ENCODE data around the gene TOX2. TPM values are rescaled to one million over a fixed set of nuclear protein-coding genes. Genes with fewer than 3 reads are reported as not detected.

The TOX2 gene
- total and polyA plus RNA-seq, 2 of the 4 experiments (the other 2 are of a cell fraction): 1.3 to 17.5 TPM

- TF ChIP-seq USF2 (IDR thresholded peaks at IDR 0.05; ENCODE audit: low read depth, low read length): no peak
Measured at GRCh38 chr20:44032583-44033331, 118.1 kb downstream of the TOX2 start (continued).

- POLR2A ChIA-PET (ENCODE audit: unreplicated experiment): no interaction called here
- peak; percentile 21 for DNase-seq
- ATAC-seq (ENCODE audit: low read depth): no peak
Measured at GRCh38 chr20:44033344-44033743, 118.7 kb downstream of the TOX2 start.

More at GRCh38 chr20:44033344-44033743, 118.7 kb downstream of the TOX2 start:
- no peak overlapping the region for H2AK9ac ChIP-seq (replicated peaks; ENCODE audit: low read depth, low read length, poor library complexity)
- no peak overlapping the region for H4K91ac ChIP-seq (ENCODE audit: insufficient read depth, low read depth, low read length)
- H3K4me2 ChIP-seq (ENCODE audit: low read depth, low read length): no peak overlapping the region
- H3K23ac ChIP-seq (ENCODE audit: low read depth, low read length): no peak overlapping the region
- H3K36me3 ChIP-seq (ENCODE audit: control insufficient read depth, insufficient read depth, low read length): 0 out of 2 replicates have a peak, but pooled peaks cover 2% of the 10 kb centered on the region
- H3K4me3 ChIP-seq (ENCODE audit: insufficient read depth, low read depth, low read length): no peak overlapping the region
- peak overlapping the region in 1 of 2 experiments; percentile 10; a peak in 1 of 4 replicates for H4K8ac ChIP-seq (ENCODE audit: low read depth in 2 of 2, low read length in 2 of 2)
- no peak overlapping the region for H2AK5ac ChIP-seq (ENCODE audit: low read depth, low read length)
- no peaks in the 10 kb centered on the region for H3K9me3 ChIP-seq (ENCODE audit: control insufficient read depth, insufficient read depth, low read length)
- no peak overlapping the region for H3K18ac ChIP-seq (ENCODE audit: low read depth, low read length)
- H2BK120ac ChIP-seq (ENCODE audit: low read depth, low read length): no peak overlapping the region
- TF ChIP-seq CEBPB (IDR thresholded peaks at IDR 0.05; ENCODE audit: low read depth, low read length): no peak
- intact Hi-C loops (cut with micrococcal nuclease): no loop called here
- H4K5ac ChIP-seq (ENCODE audit: low read depth, low read length): no peak overlapping the region
- no TSS peak for BruUV-seq (replicated peaks)
- peaks cover 24% of the 10 kb centered on the region for H3K9me1 ChIP-seq (ENCODE audit: insufficient read depth, low read length)
- H3K27ac ChIP-seq (ENCODE audit: insufficient read depth, low read length): no peak overlapping the region
- H2BK5ac ChIP-seq (ENCODE audit: low read depth, low read length, poor library complexity, severe bottlenecking): no peak overlapping the region
- no peaks in the 10 kb centered on the region for H3K27me3 ChIP-seq (ENCODE audit: control insufficient read depth, insufficient read depth, low read length)
- no peak overlapping the region; the same call in 1 of the 2 replicates for H3K56ac ChIP-seq (ENCODE audit: extremely low read depth, insufficient read depth, low read length)
- no peak overlapping the region for H2AFZ ChIP-seq (replicated peaks; ENCODE audit: low read length, poor library complexity)
- H3K9ac ChIP-seq (ENCODE audit: low read depth, low read length): no peak overlapping the region
- dilution Hi-C loops (cut with HindIII; ENCODE audit: low sequenced_read_pairs, unreplicated experiment): no loop called here
- H3K4me1 ChIP-seq (ENCODE audit: control insufficient read depth, insufficient read depth, low read length): no peaks in the 10 kb centered on the region
- no peak overlapping the region for H2BK15ac ChIP-seq (ENCODE audit: low read depth, low read length)
- in situ Hi-C loops (cut with MboI; ENCODE audit: low sequenced_read_pairs): no loop called here
- WGBS, 2 experiments (ENCODE audit: extremely low coverage in 2 of 2, insufficient read length in 1 of 2): no CpG with 5 or more reads among the region's 2 CpGs
- H3K4ac ChIP-seq (ENCODE audit: low read depth, low read length): no peak overlapping the region
- peaks cover 13 to 63% of the 10 kb centered on the region in 2 experiments; a peak in 3 of 4 replicates for H3K79me1 ChIP-seq (ENCODE audit: low read depth in 1 of 2, low read length in 2 of 2)
- no peaks in the 10 kb centered on the region for H4K20me1 ChIP-seq (ENCODE audit: insufficient read depth, low read length)
- no peak overlapping the region for H3K14ac ChIP-seq (replicated peaks; ENCODE audit: low read depth, low read length)
- no peak overlapping the region for H2BK20ac ChIP-seq (ENCODE audit: low read depth, low read length)
- CTCF ChIA-PET: no interaction called here

Data from IMR-90 (cell line).